ENCODE results near the gene MGAT5.

The MGAT5 gene

DNA sequence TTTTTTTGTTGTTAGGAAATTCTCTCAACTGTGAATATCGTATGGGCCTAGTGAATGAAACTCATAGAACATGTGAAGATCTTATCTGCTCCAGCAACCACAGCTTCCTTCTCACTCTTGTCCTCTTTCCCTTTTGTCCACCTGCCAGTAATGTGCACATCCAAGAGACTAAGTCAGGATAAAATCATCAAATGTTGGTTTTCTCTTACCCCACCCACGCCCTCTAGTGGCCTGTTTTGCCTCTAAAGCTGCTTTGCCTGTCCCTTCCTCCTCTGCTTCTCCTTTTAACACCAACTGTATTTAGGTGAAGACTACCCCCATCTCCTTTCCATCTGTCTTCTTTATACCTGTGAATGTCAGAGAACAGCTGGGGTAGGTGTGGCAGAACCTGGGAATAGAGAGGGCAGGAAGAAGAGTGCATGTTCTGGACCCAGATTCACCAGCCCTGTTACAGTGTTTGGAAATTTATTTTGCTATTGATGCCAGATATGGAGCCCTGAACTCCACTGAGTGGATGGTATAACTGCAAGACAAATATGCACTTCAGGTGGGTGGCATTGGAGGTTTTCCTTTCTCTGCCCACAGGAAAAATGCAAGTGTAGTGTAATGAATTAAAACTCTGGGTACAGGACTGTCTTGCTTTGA, 8.4 kb upstream of the MGAT5 start:
- H3K9me3 ChIP-seq (ENCODE audit: control insufficient read depth, low read depth, low read length) = no peaks in the 10 kb centered on the region
- no peaks in the 10 kb centered on the region for H3K27me3 ChIP-seq (ENCODE audit: control insufficient read depth, insufficient read depth, low read length)
- H3K9ac ChIP-seq (ENCODE audit: low read length) = no peak overlapping the region
- H3K4me1 ChIP-seq (ENCODE audit: control insufficient read depth, low read depth, low read length) = peaks cover 7% of the 10 kb centered on the region
- no peaks in the 10 kb centered on the region for H3K36me3 ChIP-seq (ENCODE audit: control insufficient read depth, low read depth, low read length)
- H3K27ac ChIP-seq (ENCODE audit: low read length) = no peak overlapping the region
- H3K4me3 ChIP-seq (ENCODE audit: low read length) = no peak overlapping the region

DNA sequence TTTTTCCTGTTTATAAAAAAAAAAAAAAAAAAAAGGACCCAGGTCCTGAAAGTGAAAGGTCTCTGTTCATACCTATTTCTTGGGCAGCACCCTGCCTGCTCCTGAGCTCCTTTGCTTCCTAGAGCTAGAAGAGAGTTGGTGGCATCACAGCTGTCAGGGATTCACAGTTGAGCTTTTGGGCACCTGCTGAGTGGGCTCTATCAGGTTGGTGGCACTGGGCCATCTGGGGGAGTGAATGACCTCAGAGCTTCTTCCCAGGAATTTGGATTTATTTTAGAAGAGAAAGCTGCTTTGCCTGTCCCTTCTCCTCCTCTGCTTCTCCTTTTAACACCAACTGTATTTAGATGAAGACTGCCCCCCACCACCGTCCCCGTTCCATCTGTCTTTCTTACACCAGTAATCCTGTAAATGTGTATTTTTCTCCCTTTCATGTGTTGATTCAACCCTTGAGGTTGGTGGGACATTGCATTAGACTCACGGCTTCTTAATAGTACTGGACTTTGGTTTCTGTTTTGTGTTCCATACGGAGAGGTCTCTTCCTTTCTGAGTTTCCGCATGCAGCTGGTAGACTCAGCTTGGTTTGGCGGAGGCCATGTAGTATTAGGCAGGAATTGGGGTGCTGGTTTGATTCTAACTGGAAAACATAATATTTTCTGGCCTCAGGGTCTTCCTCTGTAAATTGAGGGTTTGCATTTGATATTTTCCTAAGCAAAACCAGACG, 7.6 kb upstream of the MGAT5 start:
- Histone ChIP-seq H3K9me3 (ENCODE audit: control insufficient read depth, low read depth, low read length) (no peaks in the 10 kb centered on the region), H3K27ac (ENCODE audit: low read length) (no peak overlapping the region), H3K4me3 (ENCODE audit: low read length) (no peak overlapping the region), H3K4me1 (ENCODE audit: control insufficient read depth, low read depth, low read length) (peaks cover 7% of the 10 kb centered on the region), H3K27me3 (ENCODE audit: control insufficient read depth, insufficient read depth, low read length) (no peaks in the 10 kb centered on the region), H3K36me3 (ENCODE audit: control insufficient read depth, low read depth, low read length) (no peaks in the 10 kb centered on the region), H3K9ac (ENCODE audit: low read length) (no peak overlapping the region)

DNA sequence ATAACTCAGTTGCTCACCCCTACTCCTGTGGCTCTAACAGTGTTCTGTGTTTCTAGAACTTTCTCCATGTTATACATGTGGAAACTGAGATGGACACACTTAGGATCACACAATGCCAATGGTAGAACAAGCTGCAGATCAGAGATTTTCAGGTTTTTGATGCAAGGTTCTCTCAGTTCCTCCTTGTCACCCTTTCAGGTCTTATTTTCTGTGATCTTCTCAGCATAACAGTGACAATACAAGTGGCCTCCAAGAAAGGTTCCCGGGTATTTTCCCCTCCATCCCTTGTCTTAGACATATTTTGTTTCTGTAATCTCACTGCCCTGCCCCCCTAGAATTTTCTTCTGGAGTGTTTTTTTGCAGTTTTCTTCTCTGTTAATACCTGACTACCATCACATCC, 6.2 kb upstream of the MGAT5 start:
- Histone ChIP-seq H3K9me3 (ENCODE audit: control insufficient read depth, low read depth, low read length) (no peaks in the 10 kb centered on the region), H3K27me3 (ENCODE audit: control insufficient read depth, insufficient read depth, low read length) (no peaks in the 10 kb centered on the region), H3K9ac (ENCODE audit: low read length) (no peak overlapping the region), H3K36me3 (ENCODE audit: control insufficient read depth, low read depth, low read length) (no peaks in the 10 kb centered on the region), H3K27ac (ENCODE audit: low read length) (no peak overlapping the region), H3K4me1 (ENCODE audit: control insufficient read depth, low read depth, low read length) (peaks cover 10% of the 10 kb centered on the region), H3K4me3 (ENCODE audit: low read length) (no peak overlapping the region)

DNA sequence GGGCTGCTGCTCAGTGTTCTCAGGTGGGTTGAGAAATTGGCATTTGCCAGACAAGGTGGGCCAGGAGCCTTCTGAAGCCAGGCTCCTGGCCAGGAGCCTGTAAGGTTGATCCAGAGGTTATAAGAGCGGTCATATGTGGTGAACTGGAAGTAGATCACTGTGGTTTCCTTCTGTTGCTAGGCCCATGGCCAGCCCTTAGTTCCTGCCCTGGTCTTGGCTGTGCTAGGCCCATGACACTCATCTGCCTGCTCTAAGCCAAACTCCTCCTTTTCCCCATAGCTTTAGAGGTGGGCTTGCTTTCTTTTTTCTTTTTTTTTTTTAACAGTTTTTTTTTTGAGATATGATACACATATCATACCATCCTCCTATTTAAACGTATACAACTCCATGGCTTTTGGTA, 5.0 kb upstream of the MGAT5 start:
- Histone ChIP-seq H3K27ac (ENCODE audit: low read length) (no peak overlapping the region), H3K4me3 (ENCODE audit: low read length) (no peak overlapping the region), H3K9ac (ENCODE audit: low read length) (no peak overlapping the region), H3K4me1 (ENCODE audit: control insufficient read depth, low read depth, low read length) (peaks cover 10% of the 10 kb centered on the region), H3K27me3 (ENCODE audit: control insufficient read depth, insufficient read depth, low read length) (no peaks in the 10 kb centered on the region), H3K9me3 (ENCODE audit: control insufficient read depth, low read depth, low read length) (no peaks in the 10 kb centered on the region), H3K36me3 (ENCODE audit: control insufficient read depth, low read depth, low read length) (peaks cover under 1% of the 10 kb centered on the region)

DNA sequence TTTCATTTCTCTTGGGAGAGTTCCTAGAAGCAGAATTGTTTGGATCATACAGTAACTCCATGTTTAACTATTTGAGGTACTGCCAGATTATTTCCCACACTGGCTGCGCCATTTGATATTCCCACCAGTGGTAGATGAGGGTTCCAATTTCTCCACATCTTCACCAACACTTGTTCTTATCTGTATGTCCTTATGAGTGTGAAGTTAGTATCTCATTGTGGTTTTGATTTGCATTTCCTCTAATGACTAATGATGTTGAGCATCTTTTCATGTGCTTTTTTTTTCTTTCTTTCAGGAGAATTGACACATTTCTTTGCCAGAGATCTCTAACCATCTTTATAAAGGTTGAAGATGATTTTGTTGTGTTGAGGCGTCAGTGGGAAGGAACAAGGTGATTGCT, 4.1 kb upstream of the MGAT5 start:
- Histone ChIP-seq H3K27me3 (ENCODE audit: control insufficient read depth, insufficient read depth, low read length) (no peaks in the 10 kb centered on the region), H3K4me1 (ENCODE audit: control insufficient read depth, low read depth, low read length) (peaks cover 10% of the 10 kb centered on the region), H3K9ac (ENCODE audit: low read length) (no peak overlapping the region), H3K27ac (ENCODE audit: low read length) (no peak overlapping the region), H3K9me3 (ENCODE audit: control insufficient read depth, low read depth, low read length) (no peaks in the 10 kb centered on the region), H3K36me3 (ENCODE audit: control insufficient read depth, low read depth, low read length) (peaks cover 3% of the 10 kb centered on the region), H3K4me3 (ENCODE audit: low read length) (no peak overlapping the region)

DNA sequence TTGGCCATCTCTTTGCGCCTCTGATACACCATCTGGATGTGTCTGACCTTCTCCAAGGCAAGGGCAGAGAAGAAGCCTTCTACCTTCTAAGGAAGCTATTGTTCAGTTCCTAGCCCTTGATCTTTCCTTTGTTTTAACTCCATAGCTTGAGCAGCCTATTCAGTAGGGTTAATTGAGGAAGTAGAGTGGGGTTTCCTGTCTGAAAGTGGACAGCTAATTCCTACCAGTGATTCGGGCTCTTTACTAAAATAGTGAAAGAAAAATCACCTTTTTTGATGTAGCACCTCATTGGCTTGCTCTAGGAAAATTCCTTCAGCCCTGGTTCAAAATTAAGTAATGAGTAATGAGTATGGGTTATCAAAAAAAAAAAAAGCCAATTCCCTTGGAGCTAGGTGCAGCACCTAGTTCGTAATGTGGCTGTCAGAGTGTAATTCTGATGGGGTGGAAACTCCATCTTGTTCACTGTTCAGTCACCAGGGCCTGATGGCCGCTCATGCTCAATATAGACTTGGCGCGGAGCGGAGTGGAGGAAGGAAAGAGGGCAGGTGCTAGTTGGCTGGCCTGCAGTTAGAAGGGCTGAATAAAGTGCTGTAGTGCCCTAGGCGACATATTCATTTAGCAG, 2.9 kb upstream of the MGAT5 start:
- Histone ChIP-seq H3K9me3 (ENCODE audit: control insufficient read depth, low read depth, low read length) (no peaks in the 10 kb centered on the region), H3K4me3 (ENCODE audit: low read length) (no peak overlapping the region), H3K9ac (ENCODE audit: low read length) (no peak overlapping the region), H3K27ac (ENCODE audit: low read length) (no peak overlapping the region), H3K27me3 (ENCODE audit: control insufficient read depth, insufficient read depth, low read length) (no peaks in the 10 kb centered on the region), H3K36me3 (ENCODE audit: control insufficient read depth, low read depth, low read length) (peaks cover 3% of the 10 kb centered on the region), H3K4me1 (ENCODE audit: control insufficient read depth, low read depth, low read length) (peaks cover 5% of the 10 kb centered on the region)

DNA sequence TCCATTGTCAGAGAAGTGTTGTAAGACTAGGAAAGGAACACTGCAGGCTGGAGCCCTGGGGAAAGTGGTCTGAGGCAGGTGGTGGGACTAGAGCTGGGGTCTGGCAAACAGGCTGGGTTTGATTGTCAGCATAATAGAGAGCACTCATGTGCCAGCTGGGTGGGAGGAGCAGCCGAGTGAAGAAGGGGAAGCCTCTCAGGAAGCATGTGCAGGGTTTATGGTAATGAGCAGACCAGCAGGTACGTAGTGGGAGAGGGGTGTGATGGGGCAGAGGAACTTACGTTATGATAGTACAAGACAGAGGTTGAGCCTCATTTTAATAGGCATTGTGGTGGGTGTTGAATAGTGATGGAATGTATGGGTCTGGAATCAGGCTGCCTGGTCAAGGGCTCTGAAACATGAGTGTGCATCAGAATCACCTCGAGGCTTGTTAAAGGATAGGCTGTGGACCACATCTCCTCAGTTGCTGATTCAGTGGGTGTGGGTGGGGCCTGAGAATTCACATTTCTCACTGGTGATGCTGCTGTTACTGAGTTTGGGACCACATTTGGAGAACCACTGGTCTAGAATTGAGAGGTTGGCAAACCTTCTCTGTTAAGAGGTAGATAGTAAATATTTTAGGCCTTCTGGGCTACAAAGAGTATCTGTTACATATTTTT, 1.7 kb upstream of the MGAT5 start:
- Histone ChIP-seq H3K4me1 (ENCODE audit: control insufficient read depth, low read depth, low read length) (peaks cover 3% of the 10 kb centered on the region), H3K4me3 (ENCODE audit: low read length) (no peak overlapping the region), H3K36me3 (ENCODE audit: control insufficient read depth, low read depth, low read length) (peaks cover 3% of the 10 kb centered on the region), H3K9me3 (ENCODE audit: control insufficient read depth, low read depth, low read length) (no peaks in the 10 kb centered on the region), H3K27ac (ENCODE audit: low read length) (no peak overlapping the region), H3K27me3 (ENCODE audit: control insufficient read depth, insufficient read depth, low read length) (no peaks in the 10 kb centered on the region), H3K9ac (ENCODE audit: low read length) (no peak overlapping the region)

DNA sequence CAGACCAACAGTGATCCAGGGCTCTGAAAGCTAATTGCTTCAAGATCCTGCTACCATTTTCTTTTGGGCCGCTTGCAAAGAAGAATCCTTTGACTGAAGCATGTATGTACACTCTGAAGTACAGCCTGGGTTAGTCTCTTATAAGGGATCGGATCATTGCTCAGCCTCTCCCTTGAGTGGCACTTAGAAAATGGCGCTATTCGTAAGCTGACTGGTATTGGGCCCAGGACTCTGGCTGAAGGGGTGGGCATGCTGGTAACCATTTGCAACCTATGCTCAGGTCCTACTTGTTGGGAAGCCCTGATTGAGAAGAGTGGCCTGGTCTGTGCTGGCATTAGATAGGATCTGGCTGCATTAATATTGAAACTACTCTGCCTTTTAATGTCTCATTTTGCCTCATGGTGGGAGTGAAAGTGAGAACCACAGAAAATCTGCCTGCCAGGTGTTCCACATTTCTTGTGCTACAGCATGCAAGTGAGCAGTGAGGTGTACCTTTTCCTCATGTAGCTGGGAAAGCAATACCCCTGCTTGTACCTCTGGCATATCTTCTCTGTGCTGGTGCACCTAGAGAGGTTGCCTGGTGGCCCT, 661 bp upstream of the MGAT5 start:
- Histone ChIP-seq H3K4me3 (ENCODE audit: low read length) (no peak overlapping the region), H3K9me3 (ENCODE audit: control insufficient read depth, low read depth, low read length) (no peaks in the 10 kb centered on the region), H3K9ac (ENCODE audit: low read length) (no peak overlapping the region), H3K27ac (ENCODE audit: low read length) (no peak overlapping the region), H3K27me3 (ENCODE audit: control insufficient read depth, insufficient read depth, low read length) (no peaks in the 10 kb centered on the region), H3K36me3 (ENCODE audit: control insufficient read depth, low read depth, low read length) (peaks cover 3% of the 10 kb centered on the region), H3K4me1 (ENCODE audit: control insufficient read depth, low read depth, low read length) (peaks cover 3% of the 10 kb centered on the region)

DNA sequence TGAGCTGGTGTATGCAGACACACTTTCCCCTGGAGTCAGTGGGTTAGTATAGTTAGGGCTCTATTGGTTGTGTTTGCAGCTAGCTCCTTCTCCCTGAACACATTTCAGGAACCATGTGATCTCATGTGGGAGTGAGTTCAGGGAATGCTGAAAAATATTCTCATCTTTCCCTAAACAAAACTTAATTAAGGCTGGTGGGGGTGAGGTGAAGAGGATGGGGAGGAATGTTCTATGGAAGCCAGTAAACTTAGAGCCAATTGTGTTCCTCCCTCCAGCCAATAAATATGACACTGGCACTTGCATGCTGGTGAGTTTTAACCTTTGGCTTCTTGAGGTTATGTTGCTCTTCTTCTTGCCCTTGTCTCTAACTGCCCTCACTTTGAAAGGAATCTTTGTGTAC, 952 bp downstream of the MGAT5 start:
- Histone ChIP-seq H3K9ac (ENCODE audit: low read length) (no peak overlapping the region), H3K27ac (ENCODE audit: low read length) (no peak overlapping the region), H3K4me1 (ENCODE audit: control insufficient read depth, low read depth, low read length) (peaks cover 3% of the 10 kb centered on the region)

DNA sequence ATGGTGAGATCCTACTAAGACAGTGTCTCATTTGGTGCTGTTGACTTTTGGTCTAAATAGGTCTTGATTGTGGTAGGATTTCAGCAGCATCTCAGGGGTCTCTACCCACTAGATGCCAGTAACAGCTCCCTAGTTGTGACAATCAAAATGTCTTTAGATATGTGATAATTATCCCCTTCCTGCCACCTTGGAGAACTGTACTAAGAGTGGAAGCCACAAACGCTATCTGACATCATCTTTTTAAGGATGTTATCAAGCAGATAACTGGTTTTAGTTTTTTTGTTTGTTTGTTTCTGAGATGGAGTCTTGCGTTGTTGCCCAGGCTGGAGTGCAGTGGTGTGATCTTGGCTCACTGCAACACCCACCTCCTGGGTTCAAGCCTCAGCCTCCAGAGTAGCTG, 3.1 kb downstream of the MGAT5 start:
- Histone ChIP-seq H3K4me3 (ENCODE audit: low read length) (no peak overlapping the region), H3K4me1 (ENCODE audit: control insufficient read depth, low read depth, low read length) (peaks cover 16% of the 10 kb centered on the region), H3K36me3 (ENCODE audit: control insufficient read depth, low read depth, low read length) (peaks cover 3% of the 10 kb centered on the region), H3K27me3 (ENCODE audit: control insufficient read depth, insufficient read depth, low read length) (no peaks in the 10 kb centered on the region), H3K27ac (ENCODE audit: low read length) (no peak overlapping the region), H3K9me3 (ENCODE audit: control insufficient read depth, low read depth, low read length) (no peaks in the 10 kb centered on the region), H3K9ac (ENCODE audit: low read length) (no peak overlapping the region)

More for the DNA sequence above, 952 bp downstream of the MGAT5 start:
- Histone ChIP-seq H3K4me3 (ENCODE audit: low read length) (no peak overlapping the region), H3K36me3 (ENCODE audit: control insufficient read depth, low read depth, low read length) (peaks cover 3% of the 10 kb centered on the region), H3K9me3 (ENCODE audit: control insufficient read depth, low read depth, low read length) (no peaks in the 10 kb centered on the region), H3K27me3 (ENCODE audit: control insufficient read depth, insufficient read depth, low read length) (no peaks in the 10 kb centered on the region)

DNA sequence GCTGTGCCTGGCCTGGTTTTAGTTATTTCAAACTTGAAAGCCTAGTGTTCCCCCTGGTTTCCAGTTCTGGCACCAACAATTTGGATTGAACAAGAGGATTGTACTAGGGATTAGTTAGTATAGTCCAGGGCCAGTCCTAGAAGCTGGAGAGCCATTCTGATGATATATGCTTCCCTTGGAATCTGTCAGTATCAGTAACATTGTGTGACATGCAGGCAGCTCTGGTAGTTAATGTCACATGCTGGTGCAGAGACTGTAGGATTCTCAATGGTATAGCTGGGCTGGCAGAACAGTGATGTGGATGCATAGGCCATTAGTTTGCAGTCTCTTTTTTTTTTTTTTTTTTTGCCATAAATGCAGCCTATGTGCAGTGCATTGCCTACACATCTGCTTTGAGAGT, 3.6 kb downstream of the MGAT5 start:
- H3K27ac ChIP-seq (ENCODE audit: low read length) = no peak overlapping the region
- H3K9ac ChIP-seq (ENCODE audit: low read length) = no peak overlapping the region
- H3K27me3 ChIP-seq (ENCODE audit: control insufficient read depth, insufficient read depth, low read length) = no peaks in the 10 kb centered on the region

More for the DNA sequence above, 3.6 kb downstream of the MGAT5 start:
- Histone ChIP-seq H3K4me1 (ENCODE audit: control insufficient read depth, low read depth, low read length) (peaks cover 14% of the 10 kb centered on the region), H3K36me3 (ENCODE audit: control insufficient read depth, low read depth, low read length) (peaks cover 3% of the 10 kb centered on the region), H3K4me3 (ENCODE audit: low read length) (no peak overlapping the region), H3K9me3 (ENCODE audit: control insufficient read depth, low read depth, low read length) (no peaks in the 10 kb centered on the region)
